ENCODE measurements around the gene KCNN4.
"Not testable (repeated sequence)": the region's sequence is repeated elsewhere in the genome, so short reads cannot be mapped to it uniquely, and the experiment has no call there.

The KCNN4 gene

DNA sequence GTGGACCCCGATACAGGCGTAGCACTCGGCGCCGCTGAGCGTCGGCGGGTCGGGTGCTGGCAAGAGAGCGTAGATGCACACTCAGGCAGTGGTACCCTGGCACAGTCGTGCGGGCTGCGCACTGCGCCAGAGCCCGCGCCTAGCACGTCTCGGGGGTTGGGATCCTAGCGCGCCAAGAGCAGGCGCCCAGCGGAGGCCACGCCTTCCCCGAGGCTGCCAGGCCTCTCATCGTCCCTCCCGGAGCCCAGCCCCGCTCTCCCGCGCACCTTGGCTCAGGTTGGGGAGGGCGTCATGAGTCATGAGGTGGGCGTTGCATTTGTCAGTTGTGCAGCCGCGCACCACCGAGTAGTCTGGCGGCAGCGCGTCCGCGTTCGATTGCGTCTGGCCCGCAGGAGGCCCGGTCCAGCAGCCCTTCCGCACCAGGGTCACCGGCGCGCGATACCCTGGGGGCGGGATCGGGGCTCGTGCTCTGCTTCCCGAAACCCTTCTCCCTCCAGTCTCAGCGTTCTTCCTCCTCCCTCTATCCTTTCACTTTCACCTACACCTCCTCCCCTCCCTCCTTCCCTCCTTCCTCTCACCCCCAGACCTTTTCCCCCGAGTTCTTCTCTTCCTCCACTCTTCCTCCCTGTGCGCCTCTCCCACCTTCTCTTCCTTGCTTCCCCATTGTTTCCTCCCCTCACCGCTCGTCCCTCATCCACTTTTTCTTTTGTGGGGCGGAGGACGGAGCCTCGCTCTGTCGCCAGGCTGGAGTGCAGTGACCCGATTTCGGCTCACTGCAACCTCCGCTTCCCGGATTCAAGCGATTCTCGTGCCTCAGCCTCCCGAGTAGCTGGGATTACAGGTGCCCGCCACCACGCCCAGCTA lies 18.0 kb upstream of the KCNN4 start:
- DNase-seq = peak; percentile 82

DNA sequence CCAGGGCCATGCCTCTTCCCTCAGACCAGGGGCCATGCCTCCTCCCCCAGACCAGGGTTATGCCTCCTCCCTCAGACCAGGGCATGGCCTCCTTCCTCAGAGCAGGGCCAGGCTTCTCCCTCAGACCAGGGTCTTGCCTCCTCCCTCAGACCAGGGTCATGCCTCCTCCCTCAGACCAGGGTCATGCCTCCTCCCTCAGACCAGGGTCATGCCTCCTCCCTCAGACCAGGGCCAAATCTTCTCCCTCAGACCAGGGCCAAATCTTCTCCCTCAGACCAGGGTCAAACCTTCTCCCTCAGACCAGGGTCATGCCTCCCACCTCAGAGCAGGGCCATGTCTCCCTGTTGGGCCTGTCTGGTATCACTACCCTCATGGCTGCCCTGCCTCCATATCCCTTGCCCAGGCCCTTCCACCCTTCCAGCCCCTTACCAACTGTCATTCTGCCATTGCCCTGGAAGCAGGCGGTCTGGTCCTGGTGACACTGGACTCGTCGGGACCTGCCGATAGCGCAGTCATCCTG lies 17.3 kb upstream of the KCNN4 start:
- no peak for DNase-seq

DNA sequence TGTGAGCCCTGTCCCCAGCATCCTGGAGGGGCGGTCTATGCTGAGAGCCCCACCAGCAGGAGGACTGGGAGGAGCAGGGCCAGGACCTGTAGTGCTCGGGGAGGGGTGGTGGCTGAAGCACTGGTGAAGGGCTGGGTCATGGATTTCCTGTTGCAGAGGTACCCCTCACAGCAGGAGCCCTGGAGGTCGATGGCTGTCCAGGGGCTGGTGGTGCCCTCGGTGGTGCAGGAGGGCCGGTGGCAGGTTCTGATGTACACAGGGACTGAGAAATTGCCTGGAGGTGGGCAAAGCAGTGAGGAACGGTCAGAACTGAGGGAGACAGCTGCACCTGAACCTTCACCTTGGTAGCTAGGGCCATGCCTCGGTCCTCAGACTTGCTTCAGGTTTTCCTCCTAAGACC lies 16.8 kb upstream of the KCNN4 start:
- DNase-seq = no peak

DNA sequence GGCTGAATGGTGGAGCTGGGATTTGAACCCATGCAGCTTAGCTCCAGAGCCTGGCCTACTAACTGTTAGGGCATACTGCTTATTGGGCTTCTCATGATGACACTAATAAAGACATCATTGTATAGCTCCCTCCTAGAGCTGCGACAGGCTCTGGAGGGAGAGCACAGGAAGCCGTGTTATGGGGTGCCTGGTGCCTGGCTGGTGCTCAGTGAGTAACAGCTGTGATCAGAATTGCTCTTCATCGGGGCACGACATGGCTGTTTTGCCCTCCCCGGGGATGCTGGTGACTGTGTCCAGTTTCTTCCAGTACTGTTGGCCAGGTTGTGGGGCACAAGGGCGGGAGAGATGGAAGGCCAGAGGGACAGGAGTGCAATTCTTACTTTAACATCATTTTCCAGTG lies 16.3 kb upstream of the KCNN4 start:
- no peak for DNase-seq

DNA sequence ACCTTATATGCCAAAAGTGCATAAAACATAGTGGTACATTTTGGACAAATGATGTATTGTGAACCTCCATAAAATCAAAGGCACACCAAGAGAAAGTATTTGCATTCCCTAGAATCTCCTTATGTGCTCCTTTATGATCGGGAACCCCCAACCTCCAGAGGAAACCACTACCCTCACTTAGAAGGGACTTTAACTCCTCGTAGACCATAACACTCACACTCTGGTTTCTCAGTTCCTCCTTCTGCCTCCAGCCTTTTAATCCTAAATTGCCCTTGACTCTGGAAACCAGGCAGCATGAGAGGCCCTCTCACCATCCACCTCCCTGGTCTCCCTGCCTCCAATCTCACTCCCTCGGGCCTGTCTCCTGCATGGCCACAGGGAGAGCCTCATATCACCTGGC lies 9.8 kb upstream of the KCNN4 start:
- no peak for DNase-seq

DNA sequence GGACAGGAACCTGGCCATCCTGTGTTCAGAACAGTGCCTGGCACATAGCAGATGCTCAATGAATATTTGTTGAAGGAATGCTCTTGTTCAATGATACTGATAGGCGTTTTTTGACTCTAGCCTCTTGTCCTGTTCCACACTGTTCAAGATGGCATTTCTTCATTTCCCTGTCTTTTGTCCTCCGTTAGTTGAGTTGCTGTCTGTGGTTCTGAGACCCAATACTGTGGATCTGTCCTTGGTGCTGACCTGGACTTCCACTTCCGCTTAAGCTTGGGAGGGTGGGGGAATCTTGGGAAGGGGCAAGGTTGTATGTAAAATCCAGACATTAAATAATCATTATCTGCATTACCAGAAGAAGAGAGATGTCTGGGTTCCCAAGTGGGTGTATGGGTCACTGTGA lies 8.3 kb upstream of the KCNN4 start:
- no peak for DNase-seq

DNA sequence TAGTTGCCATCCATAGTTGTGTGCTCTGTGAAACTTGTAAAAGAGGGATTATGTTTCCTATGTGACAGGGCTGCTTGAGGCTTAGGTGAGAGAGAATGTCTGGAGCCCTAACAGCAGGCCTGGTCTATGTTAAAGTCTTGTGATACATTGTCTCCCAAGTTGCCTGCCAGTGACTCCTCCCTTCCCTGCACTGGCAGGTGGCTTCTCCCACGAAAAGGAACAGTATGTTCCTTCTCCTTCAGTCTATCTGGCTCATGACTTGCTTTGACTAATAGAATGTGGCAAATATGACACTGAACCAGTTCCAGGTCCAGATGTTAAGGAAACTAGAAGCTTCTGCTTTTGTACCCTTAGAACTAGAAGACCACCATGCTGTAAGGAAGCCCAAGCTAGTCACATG lies 5.9 kb upstream of the KCNN4 start:
- no peak for DNase-seq

DNA sequence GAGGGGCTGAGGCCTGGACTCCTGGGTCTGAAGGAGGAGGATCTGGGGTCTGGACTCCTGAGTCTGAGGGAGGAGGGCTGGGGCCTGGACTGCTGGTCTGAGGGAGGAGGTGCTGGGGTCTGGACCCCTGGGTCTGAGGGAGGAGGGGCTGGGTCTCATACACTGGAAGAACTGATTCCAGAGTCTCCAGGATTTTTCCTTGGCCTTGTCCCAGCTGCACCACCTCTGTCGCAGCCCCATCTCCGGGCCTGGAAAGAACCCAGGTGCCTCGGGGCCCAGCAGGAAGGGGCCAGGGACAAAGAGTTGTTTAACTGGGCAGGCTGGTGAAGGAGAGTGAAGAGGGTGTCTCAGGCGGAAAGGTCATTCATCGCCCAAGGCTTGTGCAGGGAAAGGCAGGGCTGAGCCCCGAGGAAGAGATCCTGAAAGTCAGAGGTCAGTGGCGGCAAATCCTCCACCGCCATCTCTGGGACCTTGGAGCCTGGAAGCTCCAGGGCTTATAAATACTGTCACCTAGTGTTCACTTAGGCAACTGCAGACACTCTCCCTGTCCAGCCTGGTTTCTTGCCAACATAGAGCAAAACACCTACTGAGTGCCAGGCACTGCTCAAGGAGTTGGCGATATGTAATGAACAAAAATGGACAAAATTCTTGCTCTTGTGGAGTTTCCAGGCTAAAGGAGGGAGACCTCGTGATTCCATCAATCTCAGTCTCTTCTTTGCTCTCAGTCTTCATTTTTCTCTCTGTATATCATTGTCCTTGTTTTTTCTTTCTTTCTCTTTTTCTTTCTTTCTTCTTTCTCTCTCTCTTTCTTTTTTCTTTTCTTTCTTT lies 4.4 kb upstream of the KCNN4 start:
- peak; percentile 71 for DNase-seq

DNA sequence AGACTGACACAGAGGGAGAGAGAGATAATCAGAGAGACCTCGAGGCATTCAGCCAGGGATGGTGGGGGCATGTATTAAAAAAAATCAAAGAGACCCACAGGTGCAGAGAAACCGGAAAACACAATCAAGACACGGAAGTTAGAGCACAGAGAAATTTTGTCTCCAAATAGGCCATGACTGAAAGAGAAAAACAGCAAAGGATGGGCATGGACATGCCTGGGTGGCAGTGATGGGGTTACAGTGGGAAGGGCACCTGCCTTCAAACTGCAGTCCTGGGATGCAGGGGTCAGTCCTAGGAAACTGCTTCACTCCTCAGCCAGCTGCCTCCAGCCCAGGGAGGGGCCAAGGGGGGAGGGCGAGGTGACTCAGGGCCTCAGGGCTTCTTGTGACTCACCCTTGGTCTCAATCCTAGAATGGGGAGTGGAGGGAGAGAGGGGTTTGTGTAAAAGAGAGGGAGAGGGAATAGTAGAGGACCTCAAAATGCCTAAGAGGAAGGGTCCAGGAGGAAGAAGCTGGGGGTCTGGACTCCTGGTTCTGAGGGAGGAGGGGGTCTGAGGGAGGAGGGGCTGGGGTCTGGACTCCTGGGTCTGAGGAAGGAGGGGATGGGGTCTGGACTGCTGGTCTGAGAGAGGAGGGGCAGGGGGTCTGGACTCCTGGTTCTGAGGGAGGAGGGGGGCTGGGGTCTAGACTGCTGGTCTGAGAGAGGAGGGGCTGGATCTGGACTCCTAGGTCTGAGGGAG lies 3.6 kb upstream of the KCNN4 start:
- peak; percentile 77 for DNase-seq

DNA sequence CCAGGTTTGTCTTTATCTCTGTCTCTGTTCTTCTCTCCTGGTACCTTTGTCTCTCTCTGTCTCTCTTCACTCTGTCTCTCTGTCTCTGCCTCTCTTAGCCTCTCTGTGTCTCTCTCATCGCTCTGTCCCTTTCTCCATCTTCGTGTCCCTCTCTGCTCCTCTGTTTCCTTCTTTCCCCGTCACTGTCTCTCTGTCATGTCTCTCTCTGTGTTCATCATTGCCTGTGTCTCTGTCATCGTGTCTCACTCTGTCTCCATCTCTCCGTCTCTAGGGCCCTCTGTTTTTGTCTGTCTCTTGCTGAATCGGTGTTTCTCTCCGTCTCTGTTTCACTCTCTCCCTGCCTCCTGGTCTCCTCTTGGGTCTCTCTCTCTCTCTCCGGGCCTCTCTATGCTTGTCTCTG lies 2.9 kb upstream of the KCNN4 start:
- DNase-seq = no peak

DNA sequence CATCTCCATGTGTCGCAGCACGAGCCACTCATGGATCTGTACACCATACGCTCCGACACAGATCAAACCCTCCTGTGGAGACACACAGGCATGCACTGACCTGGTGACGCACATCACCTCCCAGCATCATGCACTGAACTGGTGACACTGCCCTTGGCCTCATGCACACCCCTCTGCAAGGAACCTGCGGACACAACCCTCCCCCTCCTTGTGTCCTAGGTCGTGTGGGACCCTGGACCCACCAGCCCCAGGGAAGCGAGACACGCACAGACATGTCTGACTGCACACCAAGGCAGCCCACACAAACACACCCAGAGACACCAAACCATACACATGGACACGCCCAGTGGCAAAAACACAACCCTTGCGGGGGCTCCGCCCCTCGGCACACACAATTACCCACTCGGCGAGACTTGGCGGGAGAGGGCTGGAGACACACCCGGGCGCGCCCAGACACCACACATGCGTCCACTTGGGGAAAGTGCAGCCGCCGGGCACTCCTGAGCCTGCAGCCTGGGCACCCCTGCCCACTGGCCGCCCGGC lies 2.0 kb upstream of the KCNN4 start:
- no peak for DNase-seq

DNA sequence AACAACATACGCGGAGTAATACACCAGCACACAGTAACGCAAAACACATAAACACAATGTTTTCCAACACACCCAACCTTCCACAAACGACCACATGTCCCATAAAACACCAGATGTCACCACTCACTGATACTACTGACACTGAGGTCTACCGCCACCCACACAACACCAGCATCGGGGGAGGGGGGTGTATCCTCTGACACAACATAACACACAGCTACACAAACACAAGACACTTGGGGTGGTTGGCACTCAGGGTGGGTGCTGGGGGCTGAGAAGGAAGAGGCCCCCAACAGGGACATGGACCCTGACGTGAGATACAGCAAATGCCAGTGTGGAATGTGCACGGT lies 1.5 kb upstream of the KCNN4 start:
- DNase-seq = no peak

DNA sequence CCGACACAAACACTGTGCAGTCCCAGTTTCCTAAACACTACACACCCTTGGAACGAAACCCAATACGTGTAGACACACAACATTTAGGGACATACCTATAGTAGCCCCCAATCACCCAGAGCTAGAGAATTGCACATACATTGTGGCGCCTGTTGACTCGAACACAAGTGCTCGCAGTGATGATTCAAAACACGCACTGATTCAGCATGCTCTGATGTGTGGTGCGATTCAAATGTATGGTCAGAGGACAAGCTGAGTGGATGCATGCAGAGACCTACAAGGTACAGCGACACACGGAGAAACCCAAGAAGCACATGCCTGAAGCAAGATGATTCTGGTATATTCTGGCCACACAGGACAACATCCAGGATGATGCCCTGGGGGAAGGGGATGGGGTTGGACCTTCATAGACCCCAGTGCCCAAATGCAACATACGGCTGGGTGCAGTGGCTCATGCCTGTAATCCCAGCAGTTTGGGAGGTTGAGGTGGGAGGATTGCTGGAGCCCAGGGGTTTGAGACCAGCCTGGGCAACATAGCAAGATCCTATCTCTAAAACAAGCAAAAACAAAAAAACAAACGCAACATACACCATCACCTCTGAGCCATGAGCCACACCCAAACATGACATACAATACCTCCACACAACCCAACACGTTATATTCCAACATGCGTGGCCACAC lies 997 bp upstream of the KCNN4 start:
- no peak for DNase-seq

DNA sequence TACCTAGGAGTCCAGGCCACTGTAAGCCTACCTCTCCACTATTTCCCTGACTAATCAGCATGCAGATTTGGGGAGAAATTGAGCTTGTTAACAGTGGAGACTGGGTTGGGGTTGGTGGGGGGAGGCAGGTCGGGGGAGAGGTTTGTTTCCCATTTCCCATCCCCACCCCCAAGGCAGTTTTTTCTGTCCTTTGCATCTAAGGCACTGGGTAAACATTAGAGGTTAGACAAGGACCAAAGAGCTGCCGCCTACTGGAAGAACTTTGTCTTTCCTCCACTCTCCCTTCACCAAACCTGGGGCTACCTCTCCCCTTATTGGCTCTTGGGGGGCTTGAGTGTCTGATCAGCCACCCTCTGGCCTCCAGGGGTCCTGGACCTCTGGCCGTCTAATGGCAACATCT lies 953 bp downstream of the KCNN4 start:
- no peak for DNase-seq

DNA sequence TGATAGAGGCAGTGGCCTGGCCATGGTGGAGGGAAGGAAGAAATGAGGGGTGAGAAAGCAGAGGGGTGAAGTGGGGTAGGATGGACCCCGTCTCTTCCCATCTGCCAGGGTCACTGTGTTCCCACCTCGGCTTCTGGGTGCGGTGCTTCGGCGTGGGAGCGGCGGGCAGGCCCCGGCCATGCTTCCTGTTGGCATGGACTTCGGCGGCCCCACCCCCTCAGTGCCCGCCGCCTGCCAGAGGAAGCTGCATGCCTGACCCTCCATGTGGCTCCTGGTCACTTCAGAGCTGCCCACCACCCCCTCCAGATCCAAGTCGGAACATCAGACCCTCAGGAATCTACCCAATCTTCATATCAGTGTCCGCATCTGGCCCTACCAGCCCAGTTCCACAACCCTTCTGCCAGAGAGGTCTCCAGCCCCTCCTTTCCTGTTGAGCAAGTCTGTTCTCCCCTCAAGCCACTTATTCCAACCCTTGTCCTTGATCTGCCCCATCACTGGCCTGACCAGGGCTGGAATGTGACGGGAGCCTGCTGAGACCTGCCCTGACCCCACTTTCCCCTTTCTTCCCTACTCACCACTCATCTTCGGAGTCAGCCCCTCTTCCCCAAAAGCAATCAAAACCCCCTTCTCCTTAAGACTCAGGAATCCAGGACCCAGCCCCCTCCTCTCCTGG lies 1.5 kb downstream of the KCNN4 start:
- DNase-seq = no peak

DNA sequence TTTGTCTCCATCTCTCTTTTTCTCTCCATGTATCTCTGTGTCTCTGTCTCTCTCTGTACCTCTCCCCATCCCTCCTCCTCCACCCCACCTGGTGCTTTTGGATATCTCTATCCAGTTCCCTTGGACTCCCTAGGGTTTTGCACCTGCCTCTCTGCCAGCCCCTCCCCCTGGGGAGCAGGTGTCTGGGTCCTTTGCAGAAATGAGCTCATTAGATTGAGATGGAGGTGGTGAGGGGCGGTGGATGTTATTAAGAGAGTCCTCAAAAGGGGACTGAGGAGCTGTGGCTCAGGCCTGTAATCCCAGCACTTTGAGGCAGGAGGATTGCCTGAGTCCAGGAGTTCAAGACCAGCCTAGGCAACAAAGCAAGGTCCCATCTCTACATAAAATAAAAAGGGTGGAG lies 2.1 kb downstream of the KCNN4 start:
- no peak for DNase-seq

DNA sequence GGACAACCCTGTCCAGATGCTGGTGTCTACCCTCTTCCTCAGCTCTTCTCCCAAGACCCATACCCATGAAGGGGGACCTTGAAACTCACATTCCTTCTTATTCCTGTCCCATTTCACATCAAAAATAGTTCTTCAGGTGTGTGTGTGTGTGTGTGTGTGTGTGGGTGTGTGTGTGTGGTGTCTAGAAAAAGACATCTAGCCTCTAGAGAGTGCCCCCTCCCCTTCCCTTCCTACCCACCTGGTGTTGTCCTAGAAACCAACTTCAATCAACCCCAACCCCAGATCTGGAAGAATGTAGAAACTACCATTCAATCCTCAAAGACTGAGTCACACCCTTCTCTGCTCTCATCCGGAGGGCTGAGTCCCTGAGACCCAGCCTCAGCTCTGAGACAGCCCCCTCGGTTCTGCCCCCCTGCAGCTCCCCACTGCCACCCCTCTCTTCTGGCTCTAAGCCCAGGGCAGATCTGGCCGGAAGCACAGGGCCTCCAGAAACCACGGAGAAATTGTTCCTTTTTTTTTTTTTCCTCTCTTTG lies 3.5 kb downstream of the KCNN4 start:
- DNase-seq = no peak

DNA sequence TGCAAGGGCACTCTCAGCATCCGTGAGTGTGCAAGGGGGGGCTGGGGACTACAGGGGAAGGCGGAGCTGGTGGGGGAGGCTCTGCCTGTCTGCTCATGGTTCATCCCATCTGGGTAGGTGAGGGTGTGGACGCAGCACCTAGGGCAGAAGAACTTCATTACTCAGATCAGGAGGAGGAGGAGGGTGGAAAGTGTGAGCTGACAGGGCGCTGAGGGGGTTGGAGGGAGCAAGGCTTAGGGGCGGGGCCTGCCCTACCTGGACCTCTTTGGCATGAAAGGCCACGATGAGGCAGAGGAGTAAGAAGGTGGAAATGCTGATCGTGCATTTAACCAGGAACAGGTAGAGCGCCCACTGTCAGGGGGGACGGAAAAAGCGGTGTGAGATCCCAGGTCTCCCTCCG lies 4.5 kb downstream of the KCNN4 start:
- peak; percentile 80 for DNase-seq

DNA sequence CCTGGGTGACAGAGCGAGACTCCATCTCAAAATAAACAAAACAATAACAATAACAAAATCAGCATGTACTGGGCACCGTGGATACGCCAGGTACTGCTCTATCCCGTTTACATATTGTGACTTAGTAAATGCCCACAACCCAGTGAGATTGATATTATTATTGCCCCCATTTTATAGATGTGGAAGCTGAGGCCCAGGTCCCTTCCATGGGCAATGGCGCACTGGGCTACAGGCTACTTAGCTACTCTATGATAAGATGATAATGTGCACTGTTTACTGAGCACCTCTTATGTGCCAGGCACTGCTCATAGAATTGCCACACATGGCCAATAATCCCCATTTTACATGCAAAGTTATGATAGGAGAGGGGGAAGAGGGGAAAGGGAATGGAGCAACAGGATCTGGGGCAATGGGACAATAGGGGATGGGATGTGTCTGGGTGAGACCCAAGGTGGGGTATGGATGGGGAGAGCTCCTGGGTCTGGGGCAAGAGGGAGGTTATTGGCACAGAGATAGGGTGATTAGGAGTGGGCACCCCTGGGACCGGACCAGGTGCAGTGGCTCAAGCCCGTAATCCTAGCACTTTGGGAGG lies 5.4 kb downstream of the KCNN4 start:
- no peak for DNase-seq

DNA sequence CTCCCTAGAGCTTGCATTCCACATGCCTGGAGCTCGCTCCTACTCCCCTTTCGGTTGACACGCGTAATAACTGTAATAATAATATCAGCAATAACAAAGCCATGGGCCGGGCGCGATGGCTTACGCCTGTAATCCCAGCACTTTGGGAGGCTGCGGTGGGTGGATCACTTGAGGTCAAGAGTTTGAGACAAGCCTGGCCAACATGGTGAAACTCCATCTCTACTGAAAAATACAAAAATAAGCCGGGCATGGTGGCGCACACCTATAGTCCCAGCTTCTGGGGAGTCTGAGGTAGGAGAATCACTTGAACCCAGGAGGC lies 5.9 kb downstream of the KCNN4 start:
- DNase-seq = not testable (repeated sequence)

All from activated CD8-positive, alpha-beta memory T cell treated with anti-CD3 and anti-CD28 coated beads, Interleukin-2, amount 50 U/mL, for 48 hours (primary cell).